ENCODE data around the gene PIAS1.

PIAS1 gene

GRCh38 chr15:68213991-68214837 is 160.1 kb downstream of the PIAS1 start:
- TF ChIP-seq HOXD13 (CRISPR knock-in tag; IDR thresholded peaks at IDR 0.05; ENCODE audit: borderline replicate concordance): no peak
- TF ChIP-seq ZNF391 (tag by site-specific recombination; IDR thresholded peaks at IDR 0.05; ENCODE audit: borderline replicate concordance, low read depth): no peak
- TF ChIP-seq ZNF645 (tag by site-specific recombination; IDR thresholded peaks at IDR 0.05): no peak
- TF ChIP-seq ZSCAN16 (tag by site-specific recombination; IDR thresholded peaks at IDR 0.05): no peak
- Histone ChIP-seq H3K4me3 (ENCODE audit: low read depth, low read length) (no peak overlapping the region), H3K4me1 (ENCODE audit: control insufficient read depth, insufficient read depth, low read length) (no peaks in the 10 kb centered on the region), H3K27ac (ENCODE audit: extremely low read depth, low read depth, low read length) (no peak overlapping the region), H3K9me3 (ENCODE audit: control insufficient read depth, insufficient read depth, low read depth, low read length) (no peaks in the 10 kb centered on the region), H3K36me3 (ENCODE audit: control insufficient read depth in 2 of 2, insufficient read depth in 1 of 2, low read length in 2 of 2) (peaks cover 22 to 69% of the 10 kb centered on the region in 2 experiments)
- POLR2A ChIA-PET: no interaction called here
- CTCF ChIA-PET: no interaction called here

GRCh38 chr15:68214838-68215254 is 160.7 kb downstream of the PIAS1 start:
- Histone ChIP-seq H3K36me3 (ENCODE audit: control insufficient read depth in 2 of 2, insufficient read depth in 1 of 2, low read length in 2 of 2) (peaks cover 22 to 69% of the 10 kb centered on the region in 2 experiments), H3K4me3 (ENCODE audit: low read depth, low read length) (no peak overlapping the region), H3K27ac (ENCODE audit: extremely low read depth, low read depth, low read length) (no peak overlapping the region), H3K4me1 (ENCODE audit: control insufficient read depth, insufficient read depth, low read length) (no peaks in the 10 kb centered on the region), H3K9me3 (ENCODE audit: control insufficient read depth, insufficient read depth, low read depth, low read length) (no peaks in the 10 kb centered on the region)
- POLR2A ChIA-PET: no interaction called here
- CTCF ChIA-PET: no interaction called here
- TF ChIP-seq ZFHX2 (tag by site-specific recombination; conservative IDR thresholded peaks at IDR 0.05): no peak
- no peak for TF ChIP-seq ZNF629 (tag by site-specific recombination; IDR thresholded peaks at IDR 0.05)
- TF ChIP-seq ZNF24 (tag by site-specific recombination; IDR thresholded peaks at IDR 0.05): no peak
- TF ChIP-seq PBX3 (CRISPR knock-in tag; IDR thresholded peaks at IDR 0.05): no peak
- TF ChIP-seq ZNF555 (tag by site-specific recombination; conservative IDR thresholded peaks at IDR 0.05): no peak
- TF ChIP-seq YY2 (tag by site-specific recombination; IDR thresholded peaks at IDR 0.05): no peak
- no peak for TF ChIP-seq RBAK (tag by site-specific recombination; IDR thresholded peaks at IDR 0.05)
- TF ChIP-seq ZNF518A (tag by site-specific recombination; conservative IDR thresholded peaks at IDR 0.05; ENCODE audit: low read depth): no peak
- TF ChIP-seq ZNF621 (tag by site-specific recombination; IDR thresholded peaks at IDR 0.05): no peak
- TF ChIP-seq ZNF132 (tag by site-specific recombination; IDR thresholded peaks at IDR 0.05; ENCODE audit: borderline replicate concordance): no peak
- no peak for TF ChIP-seq SALL2 (tag by site-specific recombination; IDR thresholded peaks at IDR 0.05; ENCODE audit: borderline replicate concordance)
- no peak for TF ChIP-seq ZNF280C (tag by site-specific recombination; IDR thresholded peaks at IDR 0.05)
- no peak for TF ChIP-seq GFI1B (tag by site-specific recombination; IDR thresholded peaks at IDR 0.05)
- TF ChIP-seq PRDM10 (tag by site-specific recombination; IDR thresholded peaks at IDR 0.05): no peak
- no peak for TF ChIP-seq ZNF2 (tag by site-specific recombination; IDR thresholded peaks at IDR 0.05)
- no peak for TF ChIP-seq ZNF510 (tag by site-specific recombination; IDR thresholded peaks at IDR 0.05; ENCODE audit: insufficient replicate concordance)

Data from HEK293 (cell line).